Right hindlimb (tissue), 1 donor: ENCODE measurements around the gene DENND1B.

Source experiments
- DNase-seq: peaks from one replicate; pipeline ENCODE4 v3.0.0-alpha.2; 2018

The DENND1B gene

GRCh38 chr1:197775282-197776262 is at the start of gene DENND1B:
DENND1B (minus strand) TSS chr1:197775480; CDS start chr1:197775155, 325 bp downstream.
- peak; percentile 74 for DNase-seq

DNA sequence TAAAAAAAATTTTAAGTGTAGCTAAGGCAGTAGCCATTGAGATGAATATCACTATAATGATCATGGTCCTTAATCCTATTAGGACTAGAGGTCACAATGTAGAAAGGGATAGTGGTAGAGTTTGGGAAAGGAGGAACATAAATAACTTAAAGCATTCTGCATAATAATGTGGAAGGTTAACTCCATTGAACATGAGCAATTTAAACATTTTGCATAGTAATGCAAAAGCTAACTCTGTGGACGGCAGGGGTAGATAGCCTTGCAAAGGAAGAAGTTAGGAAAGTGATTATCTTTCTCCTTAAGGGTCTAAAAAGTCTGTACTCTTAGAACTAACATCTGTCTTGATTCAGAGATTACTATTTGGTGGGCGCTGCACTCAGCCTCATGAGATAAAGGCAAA is 39.0 kb upstream of the DENND1B start:
- DNase-seq: no peak

- DNase-seq: no peak
Observed at GRCh38 chr1:197813741-197814140, 38.5 kb upstream of the DENND1B start.

GRCh38 chr1:197811769-197812168 is 36.5 kb upstream of the DENND1B start:
- no peak for DNase-seq

GRCh38 chr1:197810812-197811211 is 35.5 kb upstream of the DENND1B start:
- no peak for DNase-seq

- no peak for DNase-seq
Observed at GRCh38 chr1:197808880-197809279, 33.6 kb upstream of the DENND1B start.

DNA sequence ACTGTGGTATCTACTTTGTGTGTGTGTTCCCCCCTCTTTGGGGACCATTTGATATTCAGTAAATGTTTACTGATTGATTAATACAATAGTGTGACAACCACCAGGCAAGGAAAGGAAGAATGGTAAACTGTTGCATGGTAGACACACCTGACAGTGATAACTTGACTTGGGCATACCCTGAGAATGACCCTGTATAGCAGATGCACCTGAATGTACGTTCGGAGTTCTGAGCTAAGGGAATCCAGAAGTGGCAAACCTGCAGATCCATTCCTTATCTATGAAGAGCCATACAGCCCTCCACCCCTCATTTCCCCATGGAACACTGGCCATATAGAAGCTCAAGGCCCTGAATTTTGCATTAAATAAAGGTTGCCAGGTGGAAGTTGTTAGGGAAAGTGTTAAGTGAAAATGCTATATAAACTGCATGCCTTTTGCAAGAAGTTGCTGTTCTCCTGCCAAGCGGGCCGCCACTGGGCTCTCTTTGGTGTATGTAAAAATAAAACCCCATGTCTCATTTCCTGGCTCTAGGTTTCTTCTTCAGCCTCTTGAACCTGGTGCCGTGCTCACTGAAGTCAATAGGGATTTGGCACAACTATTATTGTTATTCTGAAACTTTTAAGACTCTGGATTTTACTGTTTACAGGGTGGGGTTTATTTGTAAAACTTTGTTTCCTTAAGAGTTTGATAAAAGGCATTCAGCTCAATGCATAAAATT is 32.6 kb upstream of the DENND1B start:
- DNase-seq: no peak

- DNase-seq: no peak
Observed at GRCh38 chr1:197807216-197807615, 31.9 kb upstream of the DENND1B start.

DNA sequence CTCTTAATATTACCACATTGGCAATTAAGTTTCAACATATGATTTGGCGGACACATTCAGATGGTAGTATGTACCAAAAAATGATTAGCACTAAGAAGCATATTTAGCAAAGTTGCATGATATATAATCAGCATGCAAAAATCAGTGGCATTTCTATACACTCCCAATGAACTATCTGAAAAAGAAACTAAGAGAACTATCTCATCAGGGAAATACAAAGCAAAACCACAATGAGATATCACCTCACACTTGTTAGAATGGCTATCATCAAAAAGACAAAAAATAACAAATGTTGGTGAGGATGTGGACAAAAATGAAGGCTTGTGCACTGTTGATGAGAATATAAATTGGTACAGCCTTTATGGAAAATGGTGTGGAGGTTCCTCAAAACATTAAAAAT is 31.4 kb upstream of the DENND1B start:
- no peak for DNase-seq

DNA sequence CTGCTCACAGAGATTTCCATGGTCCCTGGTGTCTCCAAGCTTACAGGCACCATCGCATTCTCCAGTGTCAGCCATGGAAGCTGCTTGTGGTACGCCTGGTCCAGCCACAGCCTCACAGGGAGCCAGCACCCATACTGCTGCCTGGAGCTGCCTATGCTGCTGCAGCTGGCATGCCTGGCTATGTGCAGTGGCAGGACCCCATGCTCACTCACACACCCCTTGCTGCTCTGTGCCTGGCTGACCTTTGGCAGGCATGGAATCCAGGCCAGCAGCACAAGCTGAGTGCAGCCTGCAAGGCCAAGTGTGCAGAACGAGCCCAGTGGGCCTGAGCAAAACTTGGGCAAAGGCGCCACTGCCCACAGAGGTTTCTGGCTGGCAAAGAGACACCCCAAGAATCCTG is 26.4 kb upstream of the DENND1B start:
- DNase-seq: no peak

DNA sequence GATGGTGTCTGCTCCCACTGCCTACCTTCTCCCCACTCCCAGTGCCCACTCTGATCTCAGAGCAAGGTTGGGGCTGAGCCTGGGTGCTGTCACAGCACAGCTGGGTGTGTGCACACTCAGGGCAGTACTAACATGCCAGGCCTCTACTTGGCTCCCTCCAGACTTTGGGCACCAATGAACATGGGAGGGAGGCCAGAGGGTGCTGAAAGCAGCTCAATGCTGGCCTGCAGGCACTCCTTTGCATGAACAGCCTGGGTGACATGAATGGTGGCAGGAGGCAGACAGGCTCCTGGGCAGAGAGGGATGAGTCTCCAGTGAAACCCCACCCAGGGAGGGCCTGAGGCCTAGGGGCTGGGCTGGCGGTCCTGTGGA is 25.8 kb upstream of the DENND1B start:
- DNase-seq: no peak

DNA sequence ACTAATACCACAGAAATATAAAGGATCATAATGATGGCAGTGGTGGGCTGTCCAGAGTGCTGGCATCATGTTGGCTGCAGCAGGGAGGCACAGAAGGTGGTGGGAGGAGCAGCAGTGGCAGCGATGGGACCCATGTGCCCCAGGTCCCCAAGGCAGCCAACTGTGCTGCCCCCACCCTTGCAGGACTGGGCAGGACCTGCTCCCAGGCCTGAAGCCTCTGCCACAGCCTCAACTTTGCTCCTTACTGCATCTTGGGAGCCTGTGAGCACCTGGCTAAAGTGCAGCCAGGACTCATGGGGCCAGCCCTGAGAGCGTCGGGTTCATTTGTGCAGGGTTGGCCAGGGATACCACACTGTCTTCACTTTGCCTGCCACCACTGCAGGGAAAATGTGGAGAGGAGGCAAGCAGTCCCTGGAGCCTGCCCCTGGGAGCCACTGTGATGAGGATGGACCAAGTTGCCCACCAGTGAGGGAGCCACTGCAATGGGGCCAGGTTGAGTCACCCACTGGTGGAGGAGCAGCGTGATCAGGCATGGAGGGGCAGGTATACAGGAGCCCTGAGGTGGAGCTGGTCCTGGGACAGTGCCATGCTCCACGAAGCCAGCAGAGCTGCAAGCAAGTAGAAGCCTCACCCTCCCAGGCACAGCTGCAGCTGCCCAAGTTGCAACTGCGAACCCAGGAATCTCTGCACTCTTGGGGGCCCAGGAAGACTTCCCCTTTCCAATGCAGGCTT is 25.3 kb upstream of the DENND1B start:
- DNase-seq: no peak

DNA sequence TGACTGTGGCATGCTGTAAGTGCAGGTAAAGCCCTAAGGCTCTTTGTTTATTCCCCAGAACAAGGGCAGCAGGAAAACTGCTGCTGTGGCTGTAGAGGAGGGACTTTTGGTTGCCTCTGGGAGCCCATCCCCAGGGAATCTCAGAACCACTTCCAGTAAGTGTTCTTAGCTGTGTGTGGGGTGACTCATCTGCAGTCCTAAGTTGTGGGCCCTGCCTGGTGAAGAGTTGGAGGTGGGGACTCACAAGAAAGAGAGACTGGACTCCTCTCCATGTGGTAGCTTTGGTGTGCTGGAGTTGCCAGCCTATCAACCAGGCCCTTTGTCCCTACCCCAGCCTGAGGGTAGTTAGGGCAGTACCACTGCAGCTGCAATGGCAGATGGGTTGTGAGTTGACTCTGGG is 24.0 kb upstream of the DENND1B start:
- DNase-seq: no peak

DNA sequence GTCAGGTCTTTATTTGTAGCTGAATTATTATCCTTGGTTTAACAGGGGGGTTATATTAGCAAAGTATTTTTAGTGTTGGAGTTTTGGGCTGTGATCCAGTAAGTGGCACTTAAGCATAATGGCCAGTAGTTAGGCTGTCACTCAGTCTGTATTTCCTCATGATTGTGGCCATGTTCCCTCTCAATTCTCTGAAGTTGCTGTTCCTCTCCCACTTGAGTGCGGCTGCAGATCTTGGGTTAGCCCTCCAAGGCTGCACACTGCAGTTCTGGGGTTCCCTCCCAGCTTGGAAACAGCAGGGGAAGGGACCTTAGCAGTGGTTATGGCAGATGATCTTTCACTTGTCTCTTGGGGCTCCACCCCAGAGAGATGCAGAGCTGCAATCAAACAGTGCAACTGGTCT is 23.2 kb upstream of the DENND1B start:
- no peak for DNase-seq

DNA sequence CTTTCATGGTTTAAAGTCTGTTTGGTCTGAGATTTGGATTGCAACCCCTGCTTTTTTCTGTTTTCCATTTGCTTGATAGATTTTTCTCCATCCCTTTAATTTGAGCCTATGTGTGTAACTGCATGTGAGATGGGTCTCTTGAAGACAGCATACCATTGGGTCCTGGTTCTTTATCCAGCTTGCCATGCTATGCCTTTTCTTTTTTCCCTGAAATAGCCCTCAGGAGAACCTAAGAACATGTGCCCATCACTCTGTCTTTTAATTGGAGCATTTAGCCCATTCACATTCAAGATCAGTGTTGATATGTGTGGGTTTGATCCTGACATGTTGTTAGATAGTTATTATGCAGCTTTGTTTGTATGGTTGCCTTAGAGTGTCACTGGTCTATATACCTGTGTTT is 21.7 kb upstream of the DENND1B start:
- no peak for DNase-seq

DNA sequence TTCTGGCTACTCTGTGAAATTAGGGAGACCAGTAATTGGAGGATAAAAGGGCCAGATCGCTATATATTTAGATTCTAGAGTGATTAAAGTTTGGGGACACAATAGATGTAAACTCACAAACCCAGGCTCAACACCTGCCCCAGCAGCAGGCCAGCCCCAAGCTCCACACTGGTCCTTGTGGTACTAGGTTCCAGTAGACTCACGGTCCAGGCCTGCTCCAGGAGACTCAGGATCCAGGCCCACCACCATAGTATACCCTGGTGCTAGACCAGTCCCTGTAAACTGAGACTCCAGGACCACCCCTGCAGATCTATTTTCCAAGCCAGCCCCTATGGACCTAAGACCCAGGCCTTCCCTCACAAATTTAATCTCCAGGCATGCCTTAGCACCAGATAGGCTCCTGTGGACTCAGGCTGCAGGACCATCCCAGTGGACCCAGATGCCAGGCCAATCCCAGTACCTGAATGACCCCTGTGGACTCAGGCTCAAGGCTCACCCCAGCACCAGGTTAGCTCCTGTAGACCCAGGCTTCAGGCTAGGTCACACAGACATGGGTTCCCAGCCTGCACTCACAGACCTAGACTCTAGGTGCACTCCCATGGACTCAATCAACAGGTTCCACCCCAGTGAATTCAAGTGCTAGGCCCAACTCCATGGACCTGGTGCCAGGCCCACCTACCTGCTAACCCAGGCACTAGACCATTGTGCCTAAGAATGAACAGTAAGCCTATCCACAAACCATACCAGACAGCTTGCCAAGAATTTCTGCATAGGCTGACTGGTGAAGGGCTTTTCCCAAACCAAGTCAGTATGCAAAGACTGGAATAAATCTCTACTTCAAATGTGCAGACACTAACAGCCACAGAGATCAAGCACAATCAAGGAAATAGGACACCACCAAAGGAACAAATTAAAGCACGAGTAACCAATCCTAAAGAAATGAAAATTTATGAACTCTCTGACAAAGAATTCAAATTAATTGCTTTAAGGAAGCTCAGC is 13.8 kb upstream of the DENND1B start:
- no peak for DNase-seq

GRCh38 chr1:197787623-197788536 is 12.6 kb upstream of the DENND1B start:
- no peak for DNase-seq

DNA sequence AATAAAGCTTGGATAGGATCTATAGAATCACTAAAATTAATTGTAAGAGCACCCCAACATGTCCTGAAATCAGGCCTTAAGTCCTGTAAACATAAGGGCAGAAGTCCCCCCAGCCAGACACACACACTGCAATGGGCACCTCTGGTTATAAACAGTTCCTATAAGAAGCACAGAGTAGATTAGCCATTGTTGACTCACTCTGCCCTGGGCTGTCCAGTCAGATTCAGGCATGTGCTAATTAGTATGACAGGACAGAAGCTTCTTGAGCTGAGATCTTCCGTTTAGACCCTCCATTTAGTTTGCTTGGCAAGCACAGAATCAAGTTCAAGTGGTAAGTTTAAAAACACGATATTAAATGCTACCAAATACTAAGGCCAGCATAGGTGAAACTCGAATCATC is 11.8 kb upstream of the DENND1B start:
- no peak for DNase-seq

DNA sequence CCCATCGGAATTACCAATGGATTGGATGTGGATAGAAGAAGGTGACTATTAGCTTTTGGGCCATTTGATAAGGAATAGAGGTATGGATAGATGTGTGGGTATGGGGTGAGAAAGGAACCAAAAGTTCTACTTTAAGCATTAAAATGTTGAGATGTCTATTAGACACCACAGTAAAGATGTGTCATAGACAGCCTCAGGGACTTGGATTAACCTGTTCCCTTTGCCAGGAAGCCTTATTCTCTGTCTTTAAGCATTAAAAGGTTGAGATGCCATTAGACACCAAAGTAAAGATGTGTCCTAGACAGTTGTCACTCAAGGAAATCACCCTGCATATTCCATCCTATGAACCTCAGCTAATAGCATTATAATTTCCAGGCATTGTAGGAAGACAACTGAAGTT is 11.0 kb upstream of the DENND1B start:
- no peak for DNase-seq

DNA sequence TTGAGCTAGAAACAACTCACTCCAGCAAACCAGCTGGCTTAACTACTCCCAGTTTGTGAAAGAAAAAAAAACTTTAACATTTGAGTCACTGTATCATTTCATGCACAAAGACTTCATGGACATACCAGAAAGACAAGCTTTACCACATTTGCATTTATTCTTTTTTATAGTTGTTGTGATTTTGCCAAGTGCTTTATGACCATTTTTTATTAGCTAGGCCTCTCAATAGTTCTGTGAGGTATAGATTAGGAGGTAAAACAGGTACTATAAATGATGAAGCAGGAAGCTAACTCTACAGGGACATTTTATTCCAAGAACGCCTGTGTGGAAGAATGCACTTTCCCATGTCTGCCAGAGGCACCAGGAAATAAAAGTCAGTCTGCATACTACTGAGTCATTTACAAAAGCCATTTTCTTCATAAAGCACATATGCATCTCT is 8.2 kb upstream of the DENND1B start:
- DNase-seq: no peak
